NT2/D1 (cell line): Measurements from ENCODE around the gene SUN5.

Experiments
- DNase-seq: peaks from one replicate; pipeline ENCODE4 v3.0.0-alpha.2; 2011; ENCODE audit warnings: low read depth, low spot score
- H3K27me3 ChIP-seq: 2 replicates; pipeline ENCODE4 v1.6.0; 2011; ENCODE audit warnings: mild to moderate bottlenecking; ENCODE audit not compliant: insufficient read length, insufficient read depth
- H3K36me3 ChIP-seq: 2 replicates; pipeline ENCODE4 v1.6.1; 2011; ENCODE audit warnings: mild to moderate bottlenecking, low read length, mixed read lengths; ENCODE audit not compliant: insufficient read depth, insufficient read length
- H3K4me1 ChIP-seq: 2 replicates; pipeline ENCODE4 v1.5.1; 2011; ENCODE audit not compliant: insufficient read depth, insufficient read length
- H3K4me3 ChIP-seq: 2 replicates; pipeline ENCODE4 v1.5.1; 2011; ENCODE audit warnings: low read depth; ENCODE audit not compliant: insufficient read length
- H3K9ac ChIP-seq: 2 replicates; pipeline ENCODE4 v1.6.0; 2011; ENCODE audit warnings: low read depth; ENCODE audit not compliant: insufficient read length
- H3K9me3 ChIP-seq: 2 replicates; pipeline ENCODE4 v1.5.1; 2011; ENCODE audit warnings: mild to moderate bottlenecking, low read length; ENCODE audit not compliant: insufficient read depth
- SUZ12 ChIP-seq: IDR thresholded peaks from 2 replicates; pipeline ENCODE4 v1.6.1; 2011; ENCODE audit not compliant: insufficient read length, insufficient read depth; ENCODE audit errors: extremely low read depth
- YY1 ChIP-seq: IDR thresholded peaks from 2 replicates; pipeline ENCODE4 v1.6.1; 2011; ENCODE audit not compliant: insufficient read length, insufficient read depth
- ZNF274 ChIP-seq: IDR thresholded peaks from 2 replicates; pipeline ENCODE4 v1.6.1; 2011; ENCODE audit warnings: mild to moderate bottlenecking, low read depth, low read length

SUN5 gene

GRCh38 chr20:33005908-33006775 lies 1.9 kb upstream of the SUN5 start:
- no peaks in the 10 kb centered on the region for H3K36me3 ChIP-seq
- H3K27me3 ChIP-seq = peaks cover 3% of the 10 kb centered on the region
- no peak overlapping the region for H3K9ac ChIP-seq
- no peak overlapping the region for H3K4me3 ChIP-seq
- H3K9me3 ChIP-seq = peaks cover 10% of the 10 kb centered on the region
- no peak for TF ChIP-seq YY1
- no peak for TF ChIP-seq ZNF274
- TF ChIP-seq SUZ12 = no peak
- DNase-seq = no peak
- H3K4me1 ChIP-seq = peaks cover 3% of the 10 kb centered on the region

GRCh38 chr20:33005132-33005566 lies 916 bp upstream of the SUN5 start:
- peak; percentile 32 for DNase-seq
- H3K36me3 ChIP-seq = no peaks in the 10 kb centered on the region
- no peak overlapping the region for H3K4me3 ChIP-seq
- TF ChIP-seq YY1 (no peak), ZNF274 (no peak), SUZ12 (no peak)
- no peaks in the 10 kb centered on the region for H3K27me3 ChIP-seq
- H3K9me3 ChIP-seq = peaks cover 10% of the 10 kb centered on the region
- H3K9ac ChIP-seq = no peak overlapping the region
- H3K4me1 ChIP-seq = peaks cover 6% of the 10 kb centered on the region

- TF ChIP-seq YY1 = no peak
- Histone ChIP-seq H3K4me3 (no peak overlapping the region), H3K36me3 (no peaks in the 10 kb centered on the region), H3K4me1 (peaks cover 7% of the 10 kb centered on the region), H3K9me3 (peaks cover 10% of the 10 kb centered on the region), H3K9ac (no peak overlapping the region), H3K27me3 (no peaks in the 10 kb centered on the region)
- no peak for DNase-seq
These were observed 2.0 kb downstream of the SUN5 start for GRCh38 chr20:33002087-33002808.

- Histone ChIP-seq H3K9ac (no peak overlapping the region), H3K4me3 (no peak overlapping the region), H3K36me3 (no peaks in the 10 kb centered on the region), H3K4me1 (peaks cover 7% of the 10 kb centered on the region), H3K27me3 (no peaks in the 10 kb centered on the region), H3K9me3 (peaks cover 10% of the 10 kb centered on the region)
- no peak for TF ChIP-seq SUZ12
- TF ChIP-seq YY1 = no peak
- no peak for TF ChIP-seq ZNF274
- no peak for DNase-seq
These were observed 3.3 kb downstream of the SUN5 start for GRCh38 chr20:33000802-33001466.

GRCh38 chr20:32999603-33000250 lies 4.5 kb downstream of the SUN5 start:
- Histone ChIP-seq H3K9me3 (peaks cover 11% of the 10 kb centered on the region; the same call in 1 of the 2 replicates), H3K36me3 (no peaks in the 10 kb centered on the region), H3K4me1 (peaks cover 7% of the 10 kb centered on the region), H3K9ac (no peak overlapping the region), H3K27me3 (no peaks in the 10 kb centered on the region), H3K4me3 (no peak overlapping the region)
- no peak for DNase-seq
- no peak for TF ChIP-seq ZNF274
- no peak for TF ChIP-seq YY1
- no peak for TF ChIP-seq SUZ12

- TF ChIP-seq SUZ12 (no peak), YY1 (no peak), ZNF274 (no peak)
- H3K9ac ChIP-seq = no peak overlapping the region
- no peaks in the 10 kb centered on the region for H3K36me3 ChIP-seq
- H3K27me3 ChIP-seq = no peaks in the 10 kb centered on the region
- DNase-seq = no peak
- peaks cover 14% of the 10 kb centered on the region; the same call in 1 of the 2 replicates for H3K9me3 ChIP-seq
- no peak overlapping the region for H3K4me3 ChIP-seq
- H3K4me1 ChIP-seq = peaks cover 7% of the 10 kb centered on the region
These were observed 6.8 kb downstream of the SUN5 start for GRCh38 chr20:32997431-32997830.

GRCh38 chr20:32995802-32996201 lies 8.4 kb downstream of the SUN5 start:
- TF ChIP-seq YY1 (no peak), ZNF274 (no peak), SUZ12 (no peak)
- H3K4me3 ChIP-seq = no peak overlapping the region
- no peaks in the 10 kb centered on the region for H3K36me3 ChIP-seq
- no peaks in the 10 kb centered on the region for H3K27me3 ChIP-seq
- H3K9ac ChIP-seq = no peak overlapping the region
- H3K9me3 ChIP-seq = peaks cover 14% of the 10 kb centered on the region; the same call in 1 of the 2 replicates
- DNase-seq = no peak
- H3K4me1 ChIP-seq = peaks cover 4% of the 10 kb centered on the region
